Osteocyte (in vitro differentiated cells): Measurements from ENCODE around the gene CNPY3. TPM values are rescaled to one million over a fixed set of nuclear protein-coding genes. Genes with fewer than 3 reads are reported as not detected.
"Not testable (repeated sequence)": the region's sequence is repeated elsewhere in the genome, so short reads cannot be mapped to it uniquely, and the experiment has no call there.

Source experiments
- DNase-seq: peaks from one replicate; pipeline ENCODE4 v3.0.0; 2021; ENCODE audit warnings: mixed read lengths; ENCODE audit not compliant: unreplicated experiment; ENCODE audit errors: extremely low spot score
- H3K27ac Mint-ChIP-seq: one replicate; pipeline ENCODE4 v1.8.0; 2021; ENCODE audit warnings: mild to moderate bottlenecking, mixed read lengths; ENCODE audit not compliant: unreplicated experiment
- H3K27me3 Mint-ChIP-seq: one replicate; pipeline ENCODE4 v1.8.0; 2021; ENCODE audit warnings: mixed read lengths; ENCODE audit not compliant: unreplicated experiment
- H3K36me3 Mint-ChIP-seq: one replicate; pipeline ENCODE4 v1.8.0; 2021; ENCODE audit warnings: mixed read lengths; ENCODE audit not compliant: unreplicated experiment
- H3K4me1 Mint-ChIP-seq: one replicate; pipeline ENCODE4 v1.8.0; 2021; ENCODE audit warnings: mixed read lengths; ENCODE audit not compliant: unreplicated experiment
- H3K4me3 Mint-ChIP-seq: one replicate; pipeline ENCODE4 v1.8.0; 2021; ENCODE audit warnings: mild to moderate bottlenecking, moderate library complexity, mixed read lengths; ENCODE audit not compliant: unreplicated experiment
- H3K9me3 Mint-ChIP-seq: one replicate; pipeline ENCODE4 v1.8.0; 2021; ENCODE audit warnings: mixed read lengths; ENCODE audit not compliant: unreplicated experiment
- CTCF ChIP-seq: fragments of 200-600 bp; sonication (generic); IDR thresholded peaks from 2 replicates; pipeline ENCODE4 v1.5.0; 2021; ENCODE audit warnings: antibody characterized with exemption, mild to moderate bottlenecking, moderate library complexity
- total RNA-seq: library from RNA; stranded (reverse); gene quantifications from 2 replicates; pipeline ENCODE4 v1.2.1, GENCODE V29; 2021

CNPY3 gene
- total RNA-seq, 1 donor from 2014 or later, result 69.0 TPM

- no peak overlapping the region for H3K27ac Mint-ChIP-seq
- no peaks in the 10 kb centered on the region for H3K36me3 Mint-ChIP-seq
- no peak for DNase-seq
- no peak overlapping the region for H3K4me3 Mint-ChIP-seq
- H3K4me1 Mint-ChIP-seq, result peaks cover 21% of the 10 kb centered on the region
- no peaks in the 10 kb centered on the region for H3K27me3 Mint-ChIP-seq
- H3K9me3 Mint-ChIP-seq, result no peaks in the 10 kb centered on the region
- TF ChIP-seq CTCF, result no peak
These were observed 29.4 kb upstream of the CNPY3 start for GRCh38 chr6:42899871-42900270.

GRCh38 chr6:42901538-42901957 lies 27.7 kb upstream of the CNPY3 start:
- H3K27ac Mint-ChIP-seq, result no peak overlapping the region
- H3K4me3 Mint-ChIP-seq, result peak overlapping the region; percentile 54
- H3K27me3 Mint-ChIP-seq, result no peaks in the 10 kb centered on the region
- DNase-seq, result peak; percentile 88
- TF ChIP-seq CTCF, result peak; percentile 87
- H3K4me1 Mint-ChIP-seq, result peaks cover 21% of the 10 kb centered on the region
- H3K36me3 Mint-ChIP-seq, result no peaks in the 10 kb centered on the region
- no peaks in the 10 kb centered on the region for H3K9me3 Mint-ChIP-seq

GRCh38 chr6:42902429-42903263 lies 26.6 kb upstream of the CNPY3 start:
- H3K27me3 Mint-ChIP-seq, H3K27ac Mint-ChIP-seq: not testable (repeated sequence)

GRCh38 chr6:42904467-42904866 lies 24.8 kb upstream of the CNPY3 start:
- TF ChIP-seq CTCF, result no peak
- Mint-ChIP-seq H3K27ac (no peak overlapping the region), H3K4me1 (peaks cover 17% of the 10 kb centered on the region), H3K9me3 (no peaks in the 10 kb centered on the region), H3K27me3 (no peaks in the 10 kb centered on the region), H3K36me3 (no peaks in the 10 kb centered on the region), H3K4me3 (no peak overlapping the region)
- DNase-seq, result no peak

More at GRCh38 chr6:42902429-42903263, 26.6 kb upstream of the CNPY3 start:
- not testable (repeated sequence) for DNase-seq, H3K36me3 Mint-ChIP-seq, H3K9me3 Mint-ChIP-seq, H3K4me3 Mint-ChIP-seq
- H3K4me1 Mint-ChIP-seq, result peaks cover 21% of the 10 kb centered on the region

GRCh38 chr6:42907336-42907735 lies 21.9 kb upstream of the CNPY3 start:
- Mint-ChIP-seq H3K4me1 (peaks cover 3% of the 10 kb centered on the region), H3K9me3 (no peaks in the 10 kb centered on the region), H3K27me3 (peaks cover 3% of the 10 kb centered on the region), H3K4me3 (no peak overlapping the region), H3K27ac (no peak overlapping the region), H3K36me3 (no peaks in the 10 kb centered on the region)
- TF ChIP-seq CTCF, result no peak
- no peak for DNase-seq
